Fibroblast of lung (primary cell): ENCODE results near the gene DHX36.

Experiments used
- EZH2 ChIP-seq: IDR thresholded peaks from 2 replicates; pipeline ENCODE4 v1.5.1; 2012; ENCODE audit warnings: low read length, control low read depth, mild to moderate bottlenecking; ENCODE audit errors: missing control alignments
- TF ChIP-seq, protein P1 (sequence below), 2 donors: IDR thresholded peaks in 1 of 2; conservative IDR thresholded peaks in 1 of 2; 1 replicate in 1 of 2; 2 replicates in 1 of 2; pipeline ENCODE4 v1.5.1; 2011 to 2012; ENCODE audit warnings: low read length in 2 of 2, control low read depth in 1 of 2, inconsistent platforms in 1 of 2, low read depth in 1 of 2, mild to moderate bottlenecking in 1 of 2

GRCh38 chr3:154307363-154307762 lies 16.9 kb downstream of the DHX36 start:
- TF ChIP-seq, protein P1, sequence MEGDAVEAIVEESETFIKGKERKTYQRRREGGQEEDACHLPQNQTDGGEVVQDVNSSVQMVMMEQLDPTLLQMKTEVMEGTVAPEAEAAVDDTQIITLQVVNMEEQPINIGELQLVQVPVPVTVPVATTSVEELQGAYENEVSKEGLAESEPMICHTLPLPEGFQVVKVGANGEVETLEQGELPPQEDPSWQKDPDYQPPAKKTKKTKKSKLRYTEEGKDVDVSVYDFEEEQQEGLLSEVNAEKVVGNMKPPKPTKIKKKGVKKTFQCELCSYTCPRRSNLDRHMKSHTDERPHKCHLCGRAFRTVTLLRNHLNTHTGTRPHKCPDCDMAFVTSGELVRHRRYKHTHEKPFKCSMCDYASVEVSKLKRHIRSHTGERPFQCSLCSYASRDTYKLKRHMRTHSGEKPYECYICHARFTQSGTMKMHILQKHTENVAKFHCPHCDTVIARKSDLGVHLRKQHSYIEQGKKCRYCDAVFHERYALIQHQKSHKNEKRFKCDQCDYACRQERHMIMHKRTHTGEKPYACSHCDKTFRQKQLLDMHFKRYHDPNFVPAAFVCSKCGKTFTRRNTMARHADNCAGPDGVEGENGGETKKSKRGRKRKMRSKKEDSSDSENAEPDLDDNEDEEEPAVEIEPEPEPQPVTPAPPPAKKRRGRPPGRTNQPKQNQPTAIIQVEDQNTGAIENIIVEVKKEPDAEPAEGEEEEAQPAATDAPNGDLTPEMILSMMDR (conservative IDR thresholded peaks at IDR 0.05 in 1 of 2, IDR thresholded peaks at IDR 0.05 in 1 of 2; ENCODE audit: low read depth in 1 of 2, low read length in 2 of 2) = no peak
- no peak for TF ChIP-seq EZH2
